Spinal cord (tissue), 10 donors: Measurements from ENCODE around the gene ANAPC16. TPM values are rescaled to one million over a fixed set of nuclear protein-coding genes. Genes with fewer than 3 reads are reported as not detected.
"Not testable (repeated sequence)": the region's sequence is repeated elsewhere in the genome, so short reads cannot be mapped to it uniquely, and the experiment has no call there.

Experiments
- DNase-seq, 6 donors: peaks; one replicate each; pipeline versions ENCODE4 v3.0.0 to v3.0.0-alpha.2; 2013 to 2015; ENCODE audit warnings: low spot score in 6 of 6, low read depth in 4 of 6
- H3K27ac ChIP-seq: one replicate; pipeline ENCODE4 v1.5.1; 2013; ENCODE audit warnings: low read depth, low read length, control low read depth
- H3K27me3 ChIP-seq: one replicate; pipeline ENCODE4 v1.6.1; 2013; ENCODE audit warnings: low read length; ENCODE audit not compliant: control insufficient read depth, insufficient read depth
- H3K36me3 ChIP-seq: one replicate; pipeline ENCODE4 v1.6.1; 2013; ENCODE audit warnings: low read length; ENCODE audit not compliant: control insufficient read depth, insufficient read depth
- H3K4me1 ChIP-seq: one replicate; pipeline ENCODE4 v1.6.1; 2013; ENCODE audit warnings: low read length; ENCODE audit not compliant: control insufficient read depth, insufficient read depth
- H3K4me3 ChIP-seq: one replicate; pipeline ENCODE4 v1.5.1; 2013; ENCODE audit warnings: low read depth, low read length, control low read depth
- H3K9me3 ChIP-seq: one replicate; pipeline ENCODE4 v1.6.1; 2013; ENCODE audit warnings: low read length; ENCODE audit not compliant: control insufficient read depth, insufficient read depth
- WGBS: methylation state at CpG from one replicate; pipeline ENCODE4 v1.1.5; 2013; ENCODE audit warnings: missing lambda C conversion rate; ENCODE audit not compliant: insufficient coverage; 5-methylcytosine and 5-hydroxymethylcytosine counted together
- polyA plus RNA-seq, 2 donors: library from polyadenylated mRNA; unstranded; fragments of 120-200 nt; gene quantifications; one replicate each; pipeline ENCODE4 v1.2.1, GENCODE V29; 2013; ENCODE audit not compliant: insufficient read length in 2 of 2
- total RNA-seq, 2 donors: library from RNA; depleted of rRNA in 1 of 2; stranded (reverse); fragments of 120-200 nt in 1 of 2; fragments of >200 nt in 1 of 2; gene quantifications; one replicate each; pipeline versions ENCODE4 v1.2.3 to v1.2.4, GENCODE V29; 2013 to 2014
- donor health status: healthy.

The ANAPC16 gene
- total and polyA plus RNA-seq, 4 donors: 57.7 to 88.7 (median 76.5) TPM

GRCh38 chr10:72275351-72276012 is 59.7 kb downstream of the ANAPC16 start:
- DNase-seq: peak in 1 of 6 donors; percentile 20
- no peaks in the 10 kb centered on the region for H3K9me3 ChIP-seq
- H3K4me1 ChIP-seq: peaks cover 56% of the 10 kb centered on the region
- peaks cover 24% of the 10 kb centered on the region for H3K36me3 ChIP-seq
- no peaks in the 10 kb centered on the region for H3K27me3 ChIP-seq
- peak overlapping the region; percentile 98 for H3K4me3 ChIP-seq
- WGBS: 11% methylated on average over 9 of the region's 12 CpGs
- H3K27ac ChIP-seq: peak overlapping the region; percentile 98

GRCh38 chr10:72276013-72276387 is 60.2 kb downstream of the ANAPC16 start:
- WGBS: 35% methylated on average over 2 of the region's 4 CpGs
- Histone ChIP-seq H3K4me1 (peaks cover 53% of the 10 kb centered on the region), H3K27me3 (no peaks in the 10 kb centered on the region), H3K27ac (peak overlapping the region; percentile 98), H3K36me3 (peaks cover 24% of the 10 kb centered on the region), H3K9me3 (no peaks in the 10 kb centered on the region), H3K4me3 (peak overlapping the region; percentile 98)
- no peak for DNase-seq

GRCh38 chr10:72276421-72277339 is 60.9 kb downstream of the ANAPC16 start:
- Histone ChIP-seq H3K4me3 (peak overlapping the region; percentile 98), H3K36me3 (peaks cover 24% of the 10 kb centered on the region), H3K27me3 (no peaks in the 10 kb centered on the region), H3K4me1 (peaks cover 53% of the 10 kb centered on the region), H3K9me3 (no peaks in the 10 kb centered on the region), H3K27ac (peak overlapping the region; percentile 98)
- DNase-seq: no peak
- 43% methylated on average over 5 of the region's 6 CpGs for WGBS

- Histone ChIP-seq H3K27me3 (no peaks in the 10 kb centered on the region), H3K4me1 (peaks cover 45% of the 10 kb centered on the region), H3K4me3 (no peak overlapping the region), H3K27ac (peak overlapping the region; percentile 98), H3K36me3 (peaks cover 24% of the 10 kb centered on the region), H3K9me3 (no peaks in the 10 kb centered on the region)
- 43% methylated on average over 3 of the region's 5 CpGs for WGBS
- no peak for DNase-seq
Observed at GRCh38 chr10:72277340-72277995, 61.7 kb downstream of the ANAPC16 start.

GRCh38 chr10:72277996-72278667 is 62.3 kb downstream of the ANAPC16 start:
- Histone ChIP-seq H3K4me1 (peaks cover 38% of the 10 kb centered on the region), H3K36me3 (peaks cover 24% of the 10 kb centered on the region), H3K27ac (peak overlapping the region; percentile 98), H3K4me3 (no peak overlapping the region), H3K9me3 (no peaks in the 10 kb centered on the region), H3K27me3 (no peaks in the 10 kb centered on the region)
- DNase-seq: no peak
- 71% methylated on average over 3 of the region's 3 CpGs for WGBS

- no peak overlapping the region for H3K4me3 ChIP-seq
- peaks cover 24% of the 10 kb centered on the region for H3K36me3 ChIP-seq
- H3K27ac ChIP-seq: peak overlapping the region; percentile 98
- H3K4me1 ChIP-seq: peaks cover 35% of the 10 kb centered on the region
- H3K27me3 ChIP-seq: no peaks in the 10 kb centered on the region
- DNase-seq: no peak
- no CpG with 5 or more reads among the region's 5 CpGs for WGBS
- no peaks in the 10 kb centered on the region for H3K9me3 ChIP-seq
Observed at GRCh38 chr10:72278668-72279393, 63.0 kb downstream of the ANAPC16 start.

- H3K27me3 ChIP-seq, H3K27ac ChIP-seq, H3K4me3 ChIP-seq, H3K9me3 ChIP-seq, DNase-seq: not testable (repeated sequence)
- 80% methylated on average over 1 of the region's 7 CpGs for WGBS
- H3K36me3 ChIP-seq: peaks cover 17% of the 10 kb centered on the region
- peaks cover 31% of the 10 kb centered on the region for H3K4me1 ChIP-seq
Observed at GRCh38 chr10:72279587-72279986, 63.8 kb downstream of the ANAPC16 start.

GRCh38 chr10:72283131-72283530 is 67.3 kb downstream of the ANAPC16 start:
- no peaks in the 10 kb centered on the region for H3K36me3 ChIP-seq
- no peak overlapping the region for H3K27ac ChIP-seq
- no peaks in the 10 kb centered on the region for H3K9me3 ChIP-seq
- 60% methylated on average over 1 of the region's 3 CpGs for WGBS
- H3K4me1 ChIP-seq: peaks cover 4% of the 10 kb centered on the region
- H3K27me3 ChIP-seq: no peaks in the 10 kb centered on the region
- DNase-seq: no peak
- H3K4me3 ChIP-seq: no peak overlapping the region
